GM19452 (cell line): ENCODE results near the gene NTF3.

Source experiments
- ATAC-seq: cut with Tn5 transposase; IDR thresholded peaks from one replicate; pipeline ENCODE4 v1.9.1; 2021; ENCODE audit not compliant: unreplicated experiment

NTF3 gene

GRCh38 chr12:5430641-5431603 lies 986 bp upstream of the NTF3 start:
- ATAC-seq = no peak

DNA sequence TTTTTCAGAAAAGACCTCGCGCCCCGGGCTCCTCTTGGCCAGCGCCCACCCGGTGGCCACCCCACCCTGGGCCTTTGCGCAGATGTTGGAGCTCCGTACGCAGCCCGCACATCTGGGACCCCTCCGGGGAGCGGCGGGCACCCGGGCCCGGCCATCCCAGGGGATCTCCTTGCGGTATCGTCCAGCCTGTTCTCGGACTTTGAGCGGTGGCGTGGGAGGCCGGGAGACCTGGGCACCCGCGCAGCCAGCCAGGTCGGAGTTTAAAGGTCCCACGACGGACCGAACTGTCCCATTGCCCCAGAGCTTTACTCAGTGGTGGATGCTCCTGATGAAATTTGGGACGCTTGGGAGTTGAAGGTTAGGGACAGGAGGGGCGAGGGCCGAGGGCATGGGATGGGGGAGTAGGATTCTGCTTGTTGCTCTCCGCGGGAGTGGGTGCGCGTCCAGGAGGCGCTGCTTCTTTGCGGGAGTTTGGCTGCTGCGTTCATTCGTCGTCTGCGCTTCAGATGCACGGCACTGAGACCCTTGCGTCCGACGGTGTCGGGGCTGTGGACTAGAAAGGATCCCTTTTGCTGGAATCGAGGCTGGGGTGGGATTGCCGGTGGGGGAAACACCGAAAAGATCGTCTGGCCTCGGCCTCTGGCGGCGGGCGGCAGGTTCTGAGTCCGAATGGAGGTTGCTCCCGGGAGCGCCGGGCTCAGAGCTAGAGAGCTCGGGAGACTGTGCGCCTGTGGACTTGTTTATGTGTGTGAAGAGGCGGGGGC lies 1.4 kb downstream of the NTF3 start:
- no peak for ATAC-seq

GRCh38 chr12:5433845-5434646 lies 2.1 kb downstream of the NTF3 start:
- no peak for ATAC-seq

GRCh38 chr12:5434647-5435560 lies 3.0 kb downstream of the NTF3 start:
- ATAC-seq = no peak

DNA sequence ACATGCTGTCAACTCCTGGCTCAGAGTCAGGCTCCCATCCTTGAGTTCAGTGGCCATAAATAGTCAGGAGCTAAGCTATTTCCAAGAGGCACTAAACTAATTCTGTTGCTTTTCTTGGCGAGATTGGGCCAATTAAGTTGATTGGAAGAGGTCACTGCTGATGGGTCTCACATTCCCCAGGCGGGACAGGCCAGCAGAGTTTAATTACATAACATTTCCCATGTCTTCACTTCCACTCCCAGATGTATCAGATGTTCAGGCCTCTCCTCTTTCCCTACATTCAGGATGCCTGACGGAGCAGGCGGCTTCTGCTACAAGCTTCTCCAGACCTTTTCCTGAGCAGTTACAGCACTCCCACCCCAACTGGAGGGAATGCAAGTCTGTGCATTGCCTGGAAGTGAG lies 5.3 kb downstream of the NTF3 start:
- no peak for ATAC-seq

GRCh38 chr12:5437589-5437988 lies 5.7 kb downstream of the NTF3 start:
- ATAC-seq = no peak

DNA sequence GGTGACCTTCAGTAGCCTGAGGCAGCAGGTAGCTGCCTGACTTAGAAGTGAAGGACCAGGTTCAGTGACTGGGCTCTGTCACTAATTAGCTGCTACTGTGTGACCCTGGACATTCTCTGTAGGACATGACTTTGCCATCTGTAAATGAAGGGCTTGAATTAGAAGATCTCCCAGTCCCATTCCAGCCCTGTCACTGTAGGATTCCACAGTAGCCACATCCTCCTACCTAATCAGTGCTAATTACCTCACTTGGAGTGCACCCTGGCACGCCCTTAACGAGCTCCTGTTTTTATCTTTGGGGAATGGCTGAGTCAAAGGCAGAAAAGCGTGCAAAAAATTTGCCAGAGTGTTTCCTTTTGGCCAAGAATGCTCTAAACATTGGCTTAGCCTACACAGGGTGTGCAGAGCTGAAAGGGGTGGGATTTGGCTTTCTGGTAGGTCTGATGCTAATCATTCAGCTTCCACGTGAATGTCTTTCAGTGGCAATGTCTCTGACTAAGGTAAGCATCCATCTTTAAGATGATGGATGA lies 6.8 kb downstream of the NTF3 start:
- no peak for ATAC-seq

DNA sequence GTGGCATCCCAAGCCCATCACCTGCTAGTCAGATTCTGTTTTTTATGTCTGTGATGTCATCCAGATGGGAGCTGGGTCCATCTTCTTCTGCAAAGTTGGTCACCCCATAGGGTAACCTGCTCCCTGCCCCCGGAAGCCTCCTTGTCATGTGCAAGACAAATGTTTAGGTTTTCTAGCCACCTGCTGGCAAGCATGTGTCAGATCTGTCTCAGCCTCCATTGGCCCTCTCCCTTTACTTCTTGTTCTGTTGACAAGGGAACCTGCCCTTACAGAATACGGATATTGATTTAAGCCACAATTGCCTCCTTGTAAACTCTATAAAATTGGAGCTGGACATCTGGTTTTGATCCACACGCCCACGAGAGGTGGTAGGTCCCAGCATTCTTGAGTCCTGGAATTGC lies 7.5 kb downstream of the NTF3 start:
- ATAC-seq = no peak

- no peak for ATAC-seq
Measured at GRCh38 chr12:5439788-5440300, 7.9 kb downstream of the NTF3 start.

GRCh38 chr12:5440978-5441377 lies 9.1 kb downstream of the NTF3 start:
- ATAC-seq = no peak

DNA sequence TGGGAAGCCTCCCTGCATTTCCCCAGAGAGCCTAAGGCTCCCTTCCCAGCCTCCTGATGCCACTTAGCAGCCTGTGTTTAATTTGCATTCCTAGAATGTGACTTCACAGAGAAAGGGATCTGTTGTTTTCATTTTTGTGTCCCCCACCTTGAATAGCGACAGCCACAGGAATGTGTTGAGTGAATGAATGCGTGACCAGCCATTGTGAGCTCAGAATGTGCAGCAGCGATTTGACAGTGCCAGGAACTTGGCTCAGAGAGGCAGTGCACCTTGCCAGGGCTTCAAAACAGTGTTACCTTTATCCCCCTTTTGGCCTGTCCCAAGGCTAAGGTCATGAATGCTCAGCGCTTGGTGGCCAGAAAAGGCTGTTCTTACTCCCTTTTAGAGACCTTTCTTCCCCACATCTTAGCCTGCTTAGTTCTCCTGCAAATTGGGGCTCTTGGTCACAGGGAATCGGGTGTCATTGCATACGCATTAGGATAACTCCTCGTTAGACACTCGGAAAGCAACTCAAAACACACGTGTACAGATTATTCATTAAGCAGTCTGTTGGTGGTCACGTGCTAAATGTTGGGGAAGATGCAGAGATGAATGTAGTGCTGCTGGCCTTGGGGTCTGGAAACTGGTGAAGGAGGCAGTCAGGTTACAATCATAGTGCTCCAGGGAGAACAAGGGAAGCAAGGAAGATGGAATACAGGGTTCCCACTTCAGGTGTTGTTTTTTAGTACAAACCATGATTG lies 9.8 kb downstream of the NTF3 start:
- no peak for ATAC-seq

DNA sequence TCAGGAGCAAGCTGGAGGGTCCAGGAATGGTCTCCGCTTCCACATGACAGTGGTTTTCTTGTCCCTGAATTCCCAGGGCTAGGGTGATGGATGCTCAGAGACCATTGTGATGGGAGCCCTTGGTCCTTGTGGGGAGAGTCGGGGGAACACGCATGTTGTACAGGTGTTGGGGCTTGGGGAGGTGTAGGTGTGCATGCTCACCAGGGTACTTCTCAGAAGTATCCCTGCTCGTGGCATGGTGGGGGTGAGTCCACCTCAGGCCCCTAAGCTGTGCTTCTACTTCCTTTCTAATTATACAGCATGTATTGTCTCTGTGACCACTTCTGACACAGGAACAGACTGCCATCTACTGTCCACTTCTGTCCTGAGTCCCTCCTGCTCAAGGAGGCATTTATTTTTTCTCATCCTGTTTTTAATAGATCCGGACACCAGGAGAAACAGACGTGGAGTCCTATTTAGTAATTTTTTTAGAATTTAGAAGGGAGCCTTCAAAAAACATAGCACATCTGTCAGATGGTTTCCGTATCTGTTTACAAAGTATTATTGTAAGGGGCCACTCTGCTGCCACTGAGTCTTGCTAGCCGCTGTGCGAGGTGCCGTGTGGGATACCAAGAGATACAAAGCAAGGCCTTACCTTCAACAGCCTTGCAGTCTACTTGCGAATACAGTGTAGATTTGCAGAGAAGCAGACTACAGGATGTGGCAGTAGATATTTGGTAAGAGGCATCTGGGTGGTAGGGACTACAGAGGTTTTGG lies 10.5 kb downstream of the NTF3 start:
- ATAC-seq = no peak

DNA sequence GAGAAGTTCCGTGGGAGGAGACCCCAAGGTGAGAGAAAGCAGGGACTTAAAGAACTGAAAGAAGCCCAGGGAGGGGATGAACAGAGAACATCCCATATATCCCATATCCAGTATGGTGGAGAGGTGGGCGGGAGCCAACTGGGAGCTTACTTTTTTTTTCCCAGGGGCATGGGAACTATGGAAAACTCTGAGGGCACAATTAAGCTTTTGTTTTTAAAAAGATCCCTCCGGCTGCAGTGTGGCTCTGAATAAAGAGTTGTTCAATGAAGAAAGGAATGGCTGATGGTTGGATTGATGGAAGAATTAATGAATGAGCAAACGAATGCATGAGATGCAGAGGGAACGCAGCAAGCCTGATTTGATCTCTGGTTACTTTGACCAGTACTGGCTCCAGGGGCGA lies 12.6 kb downstream of the NTF3 start:
- no peak for ATAC-seq

DNA sequence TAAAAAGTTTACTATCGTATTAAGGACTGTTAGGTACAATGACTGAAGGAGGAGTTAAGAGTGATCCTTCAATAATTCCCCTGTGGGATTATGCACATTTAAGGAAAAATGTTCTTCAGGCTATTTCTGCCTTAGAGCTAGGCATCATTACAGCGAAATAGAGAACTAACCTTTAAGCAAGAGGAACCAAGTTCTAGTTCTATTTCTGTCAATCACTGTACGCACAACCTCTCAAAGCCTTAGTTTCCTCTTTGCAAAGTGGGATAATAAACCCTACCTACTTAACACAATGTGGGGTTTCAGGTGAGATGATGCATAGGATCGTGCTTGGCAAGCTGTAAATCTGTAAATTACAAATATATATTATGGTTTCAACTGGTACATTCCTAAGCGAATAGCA lies 15.4 kb downstream of the NTF3 start:
- no peak for ATAC-seq

DNA sequence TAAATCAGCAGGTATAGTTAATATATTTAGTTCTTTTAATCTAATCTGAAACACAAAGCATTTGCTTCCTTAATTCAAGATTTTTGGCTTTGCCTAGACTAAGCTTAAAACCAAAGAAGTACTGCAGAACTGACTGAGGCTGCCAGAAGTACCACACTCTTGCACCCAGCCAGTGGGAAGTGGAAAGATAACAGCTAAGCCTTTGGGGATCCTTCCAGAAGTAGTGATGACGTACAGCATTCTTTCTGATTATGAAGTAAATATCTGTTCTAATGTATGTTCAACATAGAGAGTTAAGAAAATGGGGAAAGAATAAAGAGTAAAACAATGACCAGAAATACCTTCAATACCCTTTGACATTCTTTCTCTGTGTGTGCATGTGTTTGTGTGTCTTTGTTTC lies 19.3 kb downstream of the NTF3 start:
- ATAC-seq = no peak

DNA sequence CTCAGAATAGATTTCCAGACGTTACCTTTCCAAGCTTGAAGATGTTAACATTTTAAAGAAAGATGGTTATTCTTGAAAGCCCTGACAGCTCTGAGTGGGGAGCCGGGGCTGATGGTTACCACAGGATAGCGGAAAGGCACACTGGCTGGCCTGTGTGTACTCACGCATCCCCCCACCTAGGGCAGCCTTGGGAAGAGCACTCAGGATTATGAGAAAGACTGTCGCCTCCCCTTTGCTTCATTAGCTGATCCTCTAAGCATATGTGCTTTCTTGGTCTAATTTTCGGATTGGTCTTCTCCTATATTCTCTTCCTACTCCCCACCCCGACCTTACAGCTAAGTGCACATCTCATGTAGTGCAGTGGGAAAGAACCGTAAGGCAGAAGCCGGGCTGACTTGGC lies 20.7 kb downstream of the NTF3 start:
- no peak for ATAC-seq

- no peak for ATAC-seq
Measured at GRCh38 chr12:5453466-5453865, 21.6 kb downstream of the NTF3 start.

DNA sequence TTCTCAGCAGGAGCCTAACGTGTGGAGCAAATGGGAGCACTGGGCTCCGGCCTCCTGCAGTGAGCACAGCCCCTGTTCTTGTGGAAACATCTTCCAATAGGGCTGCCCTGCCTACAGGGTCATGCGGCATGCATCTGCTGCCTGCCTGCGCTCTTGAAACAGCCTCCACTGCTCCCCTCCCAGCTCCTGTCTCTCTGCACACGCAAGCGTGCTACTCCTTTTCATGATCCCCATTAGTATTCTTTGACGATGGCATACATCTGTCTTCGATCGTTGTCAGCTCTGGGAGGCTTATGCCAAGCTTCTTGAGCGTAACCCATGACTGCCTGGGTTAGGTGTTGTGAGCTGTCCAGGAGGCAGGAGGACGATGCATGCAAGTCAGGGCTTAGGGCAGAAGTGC lies 23.1 kb downstream of the NTF3 start:
- no peak for ATAC-seq
